Activated naive CD4-positive, alpha-beta T cell treated with anti-CD3 and anti-CD28 coated beads, Interleukin-2, amount 10 ng/mL, durations not matched to agents 7 days and 5 days (primary cell): ENCODE measurements around the gene TRIOBP.

Experiments used
- CTCF ChIA-PET: fragments of 350-600 bp; sonication (Branson Sonifier 250); formaldehyde crosslinking; loops from one replicate; lab custom pipeline; 2021; ENCODE audit warnings: antibody characterized with exemption; lab: Charles Lee
- DNase-seq: peaks from one replicate; pipeline ENCODE4 v3.0.0-alpha.2; 2020
- H3K27ac Mint-ChIP-seq: one replicate; pipeline ENCODE4 v1.8.0; 2021; ENCODE audit warnings: mild to moderate bottlenecking, moderate library complexity, mixed read lengths
- H3K27me3 Mint-ChIP-seq: one replicate; pipeline ENCODE4 v1.8.0; 2021; ENCODE audit warnings: mild to moderate bottlenecking, mixed read lengths
- H3K36me3 Mint-ChIP-seq: one replicate; pipeline ENCODE4 v1.8.0; 2021; ENCODE audit warnings: mixed read lengths
- H3K4me1 Mint-ChIP-seq: one replicate; pipeline ENCODE4 v1.8.0; 2021; ENCODE audit warnings: mixed read lengths
- H3K4me3 Mint-ChIP-seq: one replicate; pipeline ENCODE4 v1.8.0; 2021; ENCODE audit warnings: mild to moderate bottlenecking, moderate library complexity, mixed read lengths
- H3K9me3 Mint-ChIP-seq: one replicate; pipeline ENCODE4 v1.8.0; 2021; ENCODE audit warnings: mixed read lengths

The TRIOBP gene

GRCh38 chr22:37675930-37676735 is 20.7 kb upstream of the TRIOBP start:
- Mint-ChIP-seq H3K27me3 (no peaks in the 10 kb centered on the region), H3K9me3 (no peaks in the 10 kb centered on the region), H3K36me3 (peaks cover 23% of the 10 kb centered on the region), H3K4me1 (peaks cover 62% of the 10 kb centered on the region), H3K27ac (peak overlapping the region; percentile 100), H3K4me3 (peak overlapping the region; percentile 80)
- CTCF ChIA-PET, result interaction anchor here (0.9 to 21.2 kb wide), 5 partner anchors 15 to 68 kb away, joined by 4 to 506 read pairs (median 6); partner anchors contain the start of genes GGA1, PDXP and SH3BP1
- DNase-seq, result peak; percentile 38

GRCh38 chr22:37676736-37677492 is 19.9 kb upstream of the TRIOBP start:
- Mint-ChIP-seq H3K36me3 (peaks cover 23% of the 10 kb centered on the region), H3K4me3 (peak overlapping the region; percentile 80), H3K27me3 (no peaks in the 10 kb centered on the region), H3K4me1 (peaks cover 64% of the 10 kb centered on the region), H3K9me3 (no peaks in the 10 kb centered on the region), H3K27ac (peak overlapping the region; percentile 100)
- DNase-seq, result peak; percentile 95
- CTCF ChIA-PET, result interaction anchor here (0.5 to 21.2 kb wide), 3 partner anchors 18 to 65 kb away, joined by 3 to 506 read pairs (median 3); partner anchors contain the start of gene SH3BP1

- peak overlapping the region; percentile 100 for H3K27ac Mint-ChIP-seq
- H3K27me3 Mint-ChIP-seq, result no peaks in the 10 kb centered on the region
- H3K4me3 Mint-ChIP-seq, result peak overlapping the region; percentile 80
- H3K9me3 Mint-ChIP-seq, result no peaks in the 10 kb centered on the region
- no peak for DNase-seq
- CTCF ChIA-PET, result interaction anchor here (0.5 to 21.2 kb wide), 4 partner anchors 18 to 71 kb away, joined by 3 to 506 read pairs (median 3); partner anchors contain the start of gene SH3BP1
- peaks cover 21% of the 10 kb centered on the region for H3K36me3 Mint-ChIP-seq
- H3K4me1 Mint-ChIP-seq, result peaks cover 58% of the 10 kb centered on the region
Measured at GRCh38 chr22:37677493-37677974, 19.3 kb upstream of the TRIOBP start.

- H3K9me3 Mint-ChIP-seq, result no peaks in the 10 kb centered on the region
- H3K4me3 Mint-ChIP-seq, result no peak overlapping the region
- CTCF ChIA-PET, result interaction anchor here (0.6 to 21.2 kb wide), 3 partner anchors 10 to 72 kb away, joined by 3 to 506 read pairs (median 3); partner anchors contain the start of gene SH3BP1
- DNase-seq, result no peak
- peaks cover 51% of the 10 kb centered on the region for H3K4me1 Mint-ChIP-seq
- no peaks in the 10 kb centered on the region for H3K27me3 Mint-ChIP-seq
- peaks cover 21% of the 10 kb centered on the region for H3K36me3 Mint-ChIP-seq
- peak overlapping the region; percentile 100 for H3K27ac Mint-ChIP-seq
Measured at GRCh38 chr22:37678372-37678771, 18.5 kb upstream of the TRIOBP start.

- DNase-seq, result no peak
- H3K27me3 Mint-ChIP-seq, result no peaks in the 10 kb centered on the region
- H3K36me3 Mint-ChIP-seq, result peaks cover 21% of the 10 kb centered on the region
- H3K9me3 Mint-ChIP-seq, result no peaks in the 10 kb centered on the region
- peaks cover 39% of the 10 kb centered on the region for H3K4me1 Mint-ChIP-seq
- H3K4me3 Mint-ChIP-seq, result no peak overlapping the region
- peak overlapping the region; percentile 69 for H3K27ac Mint-ChIP-seq
- CTCF ChIA-PET, result interaction anchor here (1.1 to 21.2 kb wide), 4 partner anchors 16 to 71 kb away, joined by 3 to 506 read pairs (median 51); partner anchors contain the start of genes GGA1, PDXP and SH3BP1
Measured at GRCh38 chr22:37679670-37680069, 17.2 kb upstream of the TRIOBP start.

GRCh38 chr22:37680191-37680851 is 16.5 kb upstream of the TRIOBP start:
- peak overlapping the region; percentile 69 for H3K27ac Mint-ChIP-seq
- CTCF ChIA-PET, result interaction anchor here (1.1 to 21.2 kb wide), 8 partner anchors 11 to 71 kb away, joined by 3 to 506 read pairs (median 6); partner anchors contain the start of genes GGA1, PDXP and SH3BP1
- DNase-seq, result no peak

GRCh38 chr22:37681001-37681424 is 15.8 kb upstream of the TRIOBP start:
- Mint-ChIP-seq H3K36me3 (peaks cover 18% of the 10 kb centered on the region), H3K9me3 (no peaks in the 10 kb centered on the region), H3K4me1 (peaks cover 32% of the 10 kb centered on the region), H3K4me3 (no peak overlapping the region), H3K27ac (peak overlapping the region; percentile 81), H3K27me3 (no peaks in the 10 kb centered on the region)
- DNase-seq, result no peak
- CTCF ChIA-PET, result interaction anchor here (1.2 to 21.2 kb wide), 10 partner anchors 9 to 72 kb away, joined by 3 to 506 read pairs (median 6); partner anchors contain the start of genes GGA1, PDXP and SH3BP1

More at GRCh38 chr22:37680191-37680851, 16.5 kb upstream of the TRIOBP start:
- Mint-ChIP-seq H3K9me3 (no peaks in the 10 kb centered on the region), H3K27me3 (no peaks in the 10 kb centered on the region), H3K4me1 (peaks cover 34% of the 10 kb centered on the region), H3K36me3 (peaks cover 20% of the 10 kb centered on the region), H3K4me3 (no peak overlapping the region)

GRCh38 chr22:37681556-37682049 is 15.2 kb upstream of the TRIOBP start:
- H3K9me3 Mint-ChIP-seq, result no peaks in the 10 kb centered on the region
- H3K36me3 Mint-ChIP-seq, result peaks cover 19% of the 10 kb centered on the region
- DNase-seq, result peak; percentile 84
- CTCF ChIA-PET, result interaction anchor here (0.6 to 21.2 kb wide), 11 partner anchors 10 to 182 kb away, joined by 3 to 506 read pairs (median 6); partner anchors contain the start of genes GGA1, PDXP and SH3BP1
- H3K27ac Mint-ChIP-seq, result peak overlapping the region; percentile 81
- H3K4me3 Mint-ChIP-seq, result no peak overlapping the region
- H3K4me1 Mint-ChIP-seq, result peaks cover 32% of the 10 kb centered on the region
- H3K27me3 Mint-ChIP-seq, result no peaks in the 10 kb centered on the region

- DNase-seq, result no peak
- no peaks in the 10 kb centered on the region for H3K9me3 Mint-ChIP-seq
- H3K4me1 Mint-ChIP-seq, result peaks cover 36% of the 10 kb centered on the region
- CTCF ChIA-PET, result interaction anchor here (0.6 to 21.2 kb wide), 3 partner anchors 52 to 1065 kb away, joined by 4 to 506 read pairs (median 48); partner anchors contain the start of genes GGA1 and SH3BP1
- peaks cover 23% of the 10 kb centered on the region for H3K36me3 Mint-ChIP-seq
- H3K4me3 Mint-ChIP-seq, result no peak overlapping the region
- no peaks in the 10 kb centered on the region for H3K27me3 Mint-ChIP-seq
- no peak overlapping the region for H3K27ac Mint-ChIP-seq
Measured at GRCh38 chr22:37684803-37685615, 11.8 kb upstream of the TRIOBP start.

- peak; percentile 83 for DNase-seq
- H3K4me1 Mint-ChIP-seq, result peaks cover 32% of the 10 kb centered on the region
- peak within 1 kb of the TSS; percentile 92 for H3K4me3 Mint-ChIP-seq
- H3K27me3 Mint-ChIP-seq, result no peaks in the 10 kb centered on the region
- peaks cover 27% of the 10 kb centered on the region for H3K36me3 Mint-ChIP-seq
- H3K27ac Mint-ChIP-seq, result peak within 1 kb of the TSS; percentile 90
- CTCF ChIA-PET, result interaction anchor here (0.7 to 21.2 kb wide), 3 partner anchors 9 to 94 kb away, joined by 3 to 506 read pairs (median 3); partner anchors contain the start of gene SH3BP1
- H3K9me3 Mint-ChIP-seq, result no peaks in the 10 kb centered on the region
Measured at GRCh38 chr22:37686002-37686982, 10.6 kb upstream of the TRIOBP start, which contains the start of gene NOL12. Gene NOL12, plus strand, starts transcription at chr22:37686343. Its CDS starts 50 bp downstream, at chr22:37686393.

GRCh38 chr22:37690407-37690806 is 6.4 kb upstream of the TRIOBP start:
- Mint-ChIP-seq H3K4me1 (peaks cover 26% of the 10 kb centered on the region), H3K36me3 (peaks cover 38% of the 10 kb centered on the region), H3K9me3 (no peaks in the 10 kb centered on the region), H3K4me3 (no peak overlapping the region), H3K27me3 (no peaks in the 10 kb centered on the region), H3K27ac (no peak overlapping the region)
- CTCF ChIA-PET, result no interaction called here
- DNase-seq, result no peak
